ENCODE results near the gene CENPB.
A peak's percentile ranks its signal among the peaks of the same experiment; 100 is the strongest.

CENPB gene

DNA sequence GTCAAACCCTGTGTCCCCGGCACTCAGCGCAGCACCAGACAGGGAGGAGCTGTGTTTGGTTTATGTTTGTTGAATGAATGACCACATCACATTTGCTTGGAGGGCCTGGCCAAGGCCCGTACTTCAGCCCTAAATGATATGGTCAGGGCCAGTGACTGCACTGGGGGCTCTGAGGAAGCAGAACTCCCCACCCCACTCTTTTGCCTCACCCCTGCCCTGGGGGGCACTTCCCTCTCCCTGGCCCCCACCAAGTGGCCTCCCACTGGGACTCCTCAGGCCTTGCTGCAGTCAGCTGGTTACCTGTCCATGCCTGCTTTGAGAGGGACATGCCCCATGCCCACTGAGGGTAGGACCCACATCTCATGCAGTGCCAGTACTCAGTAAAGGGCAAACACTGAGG lies 21.9 kb downstream of the CENPB start:
- DNase-seq, result no peak

- DNase-seq, result no peak
Observed at GRCh38 chr20:3763671-3764601, 22.6 kb downstream of the CENPB start.

DNA sequence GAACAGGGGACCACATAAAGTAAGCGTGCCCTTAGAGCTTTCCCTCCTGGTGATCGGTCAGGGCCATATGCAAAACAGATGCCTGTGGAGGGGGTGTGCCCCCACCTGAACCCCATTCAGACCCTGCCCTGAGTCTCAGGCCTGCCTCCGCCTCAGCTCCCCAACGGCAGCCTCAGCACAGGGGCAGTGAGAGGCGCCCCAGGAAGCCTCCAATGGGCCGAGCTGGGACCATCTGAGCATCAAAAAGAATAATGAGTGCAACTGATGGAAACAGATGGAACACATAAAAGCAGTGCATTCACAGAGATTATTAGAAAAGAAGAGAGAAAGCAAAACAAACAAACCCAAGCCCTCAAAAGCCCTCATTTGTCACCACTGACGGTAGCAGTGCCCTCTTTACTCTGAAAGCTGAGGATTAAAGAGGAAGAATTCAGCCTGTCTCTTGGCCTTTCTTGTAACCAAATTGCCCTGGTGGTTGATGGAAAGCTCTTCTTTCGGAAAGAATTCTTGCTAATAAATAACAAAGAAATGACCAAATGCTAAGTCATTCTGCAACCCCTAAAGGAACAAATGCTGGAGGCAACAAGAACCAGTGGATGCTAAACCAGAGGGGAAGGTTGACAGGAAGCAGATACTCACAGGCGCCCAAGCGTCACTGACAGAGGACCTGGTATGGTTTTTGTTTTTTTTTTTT lies 25.7 kb downstream of the CENPB start:
- DNase-seq, result no peak

- no peak for DNase-seq
Observed at GRCh38 chr20:3759884-3760283, 26.7 kb downstream of the CENPB start.

GRCh38 chr20:3759316-3759823 lies 27.2 kb downstream of the CENPB start:
- no peak for DNase-seq

DNA sequence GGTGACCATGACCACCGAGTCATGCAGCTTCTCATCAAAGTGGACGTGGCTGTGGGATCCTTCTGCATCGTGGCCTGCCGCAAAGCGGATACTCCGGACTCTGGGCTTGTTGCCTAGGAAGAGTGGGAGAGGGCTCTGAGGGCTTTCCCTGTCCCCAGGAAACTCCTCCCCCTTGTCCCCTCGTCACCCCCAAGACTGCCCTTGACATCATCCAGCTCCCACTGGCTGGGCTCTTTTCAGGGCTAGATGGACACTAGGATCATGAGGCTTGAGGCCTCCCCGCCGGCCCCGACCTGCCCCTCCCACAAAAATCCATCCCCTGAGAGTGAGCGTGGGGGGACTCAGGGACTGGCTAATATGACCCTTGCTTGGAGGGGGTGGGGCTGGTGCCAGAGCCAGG lies 28.0 kb downstream of the CENPB start:
- DNase-seq, result no peak

DNA sequence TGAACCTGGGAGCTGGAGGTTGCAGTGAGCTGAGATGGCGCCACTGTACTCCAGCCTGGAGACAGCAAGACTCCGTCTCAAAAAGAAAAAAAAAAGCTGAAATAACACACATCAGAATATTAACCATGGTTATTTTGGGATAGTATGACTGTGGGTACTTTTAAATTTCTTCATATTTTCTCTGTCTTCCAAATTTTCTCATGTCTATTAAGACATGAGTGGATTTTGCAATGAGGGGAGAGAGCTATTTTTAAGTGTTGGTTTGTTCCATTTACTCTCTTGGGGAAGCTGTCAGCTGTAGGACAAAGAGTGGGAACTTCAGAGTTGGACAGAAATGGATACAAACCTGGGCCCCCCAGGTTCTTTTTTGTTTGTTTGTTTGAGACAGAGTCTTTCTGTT lies 29.3 kb downstream of the CENPB start:
- no peak for DNase-seq

DNA sequence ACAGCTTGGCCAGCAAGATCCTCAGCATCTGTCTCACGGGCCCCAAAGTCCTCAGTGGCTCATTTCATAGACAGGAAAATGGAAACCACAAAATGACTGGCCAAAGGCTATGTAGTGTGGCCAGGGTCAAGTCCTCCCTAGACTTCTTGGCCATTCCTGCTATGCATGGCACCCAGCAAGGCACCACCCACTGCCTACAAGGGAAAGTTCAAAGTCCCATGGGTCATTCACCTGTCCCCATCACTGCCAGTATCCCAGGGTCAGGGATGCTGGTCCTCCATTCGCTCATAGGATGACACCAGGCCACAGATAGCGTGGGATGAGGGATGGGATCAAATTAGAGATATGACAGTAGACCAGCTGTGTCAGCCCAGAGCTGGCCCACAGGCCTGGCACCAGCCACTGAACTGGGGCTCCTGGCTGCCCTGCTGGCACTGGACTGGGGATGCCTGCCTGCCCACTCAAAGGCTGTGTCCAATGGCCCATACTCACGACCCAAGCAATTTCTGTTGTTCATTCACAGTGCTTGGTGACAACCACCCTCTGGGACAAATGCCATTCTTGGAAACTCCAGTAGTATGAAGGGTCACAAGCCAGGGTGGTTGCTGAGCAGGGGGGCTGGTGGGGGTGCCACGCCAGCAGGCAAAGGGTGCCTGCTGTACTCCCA lies 30.6 kb downstream of the CENPB start:
- no peak for DNase-seq

DNA sequence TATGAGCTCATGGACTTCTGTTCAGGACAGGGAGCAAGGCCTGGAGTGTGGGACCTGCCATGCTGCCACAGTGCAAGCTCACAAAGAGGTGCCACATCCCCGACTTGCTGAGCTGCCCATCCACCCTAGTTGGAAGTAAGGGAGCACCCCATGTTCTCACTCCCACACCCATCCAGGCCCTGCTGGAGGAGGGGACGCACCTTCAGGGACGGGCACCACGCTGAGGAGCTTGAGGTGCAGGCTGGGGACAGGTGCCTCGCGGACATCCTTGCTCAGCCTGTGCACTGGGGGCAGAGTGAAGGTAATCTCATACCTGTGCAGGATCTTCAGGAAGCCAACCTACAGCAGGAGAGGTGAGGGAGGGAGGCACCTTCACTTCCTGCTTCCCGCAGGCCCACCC lies 31.3 kb downstream of the CENPB start:
- no peak for DNase-seq

- DNase-seq, result no peak
Observed at GRCh38 chr20:3754276-3754630, 32.3 kb downstream of the CENPB start.

DNA sequence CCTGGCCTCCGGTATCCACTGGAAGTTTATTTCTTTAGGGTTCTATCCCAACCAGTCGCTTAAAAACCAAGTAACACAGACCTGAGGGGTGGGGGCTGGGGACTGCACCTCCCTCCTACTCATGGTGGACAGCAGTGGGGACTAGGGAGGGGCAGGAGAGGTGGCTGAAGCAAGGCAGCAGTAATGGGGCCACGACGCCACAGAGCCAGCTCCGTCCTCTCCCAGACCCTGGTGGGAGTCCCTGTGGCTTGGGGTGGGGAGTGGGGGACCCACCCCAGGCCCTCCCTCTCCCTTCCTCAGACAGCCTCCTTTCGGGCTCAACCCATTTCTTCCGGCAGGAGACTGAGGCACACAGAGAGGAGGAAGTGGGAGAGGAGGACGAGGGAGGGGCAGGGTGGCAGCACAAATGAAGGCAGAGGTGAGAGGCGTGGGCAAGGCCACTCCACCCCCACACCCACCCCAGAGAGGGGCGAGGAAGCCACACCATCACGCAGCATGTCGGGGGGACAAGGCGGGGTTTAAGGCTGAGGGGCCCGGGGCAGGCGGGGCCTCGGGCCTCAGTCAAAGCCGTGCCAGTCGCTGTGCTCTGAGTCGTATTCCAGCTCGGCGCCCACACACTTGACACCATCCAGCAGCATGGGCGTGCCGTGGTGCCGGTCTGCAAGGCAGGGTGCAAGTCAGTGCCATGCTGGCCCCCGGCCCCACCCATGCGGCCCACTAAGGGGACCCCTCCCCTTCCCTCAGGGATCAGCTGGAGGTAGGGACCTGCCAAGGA lies 32.9 kb downstream of the CENPB start:
- DNase-seq, result no peak

- DNase-seq, result peak; percentile 60 to 87
Observed at GRCh38 chr20:3753098-3753497, 33.4 kb downstream of the CENPB start.

DNA sequence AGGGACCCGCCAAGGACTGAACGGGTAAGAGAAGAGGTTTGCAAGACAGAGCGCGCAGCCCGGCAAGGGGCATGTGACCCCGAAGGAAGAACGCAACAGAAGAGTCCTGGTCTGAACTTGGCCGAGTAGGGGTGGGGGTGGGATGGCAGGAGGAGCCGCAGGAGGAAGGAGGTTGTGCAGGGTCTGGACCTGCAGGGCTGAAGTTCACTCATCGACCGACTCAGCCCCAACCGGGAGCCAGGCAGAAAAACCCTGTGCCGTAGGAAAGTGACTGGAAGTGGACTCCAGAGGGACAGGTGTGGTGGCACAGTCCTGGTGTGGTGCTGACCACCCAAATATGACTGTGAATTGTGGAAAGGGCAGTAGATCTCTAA lies 34.2 kb downstream of the CENPB start:
- DNase-seq, result peak in 1 of 2 experiments; percentile 51

DNA sequence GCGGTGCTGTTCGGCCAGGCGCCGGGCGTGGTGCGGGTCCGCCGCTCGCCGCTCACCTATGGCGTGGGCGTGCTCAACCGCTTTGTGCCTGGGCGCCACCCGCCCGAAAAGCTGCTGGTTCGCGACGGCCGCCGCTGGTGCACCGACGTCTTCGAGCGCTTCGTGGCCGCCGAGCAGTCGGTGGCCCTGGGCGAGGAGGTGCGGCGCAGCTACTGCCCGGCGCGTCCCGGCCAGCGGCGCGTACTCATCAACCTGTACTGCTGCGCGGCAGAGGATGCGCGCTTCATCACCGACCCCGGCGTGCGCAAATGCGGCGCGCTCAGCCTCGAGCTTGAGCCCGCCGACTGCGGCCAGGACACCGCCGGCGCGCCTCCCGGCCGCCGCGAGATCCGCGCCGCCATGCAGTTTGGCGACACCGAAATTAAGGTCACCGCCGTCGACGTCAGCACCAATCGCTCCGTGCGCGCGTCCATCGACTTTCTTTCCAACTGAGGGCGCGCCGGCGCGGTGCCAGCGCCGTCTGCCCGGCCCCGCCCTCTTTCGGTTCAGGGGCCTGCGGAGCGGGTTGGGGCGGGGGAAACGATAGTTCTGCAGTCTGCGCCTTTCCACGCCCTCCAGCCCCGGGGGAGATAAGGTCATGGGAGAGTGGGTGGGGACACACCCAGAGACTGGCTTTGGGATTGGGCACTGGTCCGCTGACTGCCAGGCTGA lies 34.7 kb downstream of the CENPB start:
- DNase-seq, result peak; percentile 76 to 94

- DNase-seq, result peak in 1 of 2 experiments; percentile 56
Observed at GRCh38 chr20:3751305-3751674, 35.2 kb downstream of the CENPB start.

- DNase-seq, result peak; percentile 51 to 93
Observed at GRCh38 chr20:3749689-3750531, 36.6 kb downstream of the CENPB start.

DNA sequence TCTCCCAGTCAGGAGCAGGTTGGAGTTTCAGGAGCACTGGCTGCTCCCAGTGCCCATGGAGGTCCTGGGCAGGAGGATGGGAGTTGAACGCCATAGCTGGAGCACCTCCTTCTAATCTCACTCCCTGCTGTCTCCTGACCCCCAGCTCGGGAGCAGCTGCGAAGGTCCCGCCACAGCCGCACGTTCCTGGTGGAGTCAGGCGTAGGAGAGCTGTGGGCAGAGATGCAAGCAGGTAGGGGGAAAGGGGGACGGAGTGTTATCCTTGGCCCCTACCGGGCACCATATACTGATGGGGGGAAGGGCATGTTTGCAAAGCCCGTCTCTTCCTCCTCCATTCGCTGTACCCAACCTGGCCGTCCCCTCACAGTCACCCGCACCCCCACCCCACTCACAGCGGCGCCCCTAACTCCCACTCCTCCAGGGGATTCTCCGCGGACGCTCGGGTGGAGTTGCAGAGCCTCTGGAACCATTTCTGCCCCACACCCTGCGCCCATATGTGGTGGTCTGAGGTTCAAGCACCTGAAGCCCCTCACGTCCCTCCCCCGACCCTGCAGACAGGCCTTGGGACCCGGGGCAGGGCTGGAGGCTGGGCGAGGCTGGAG lies 37.4 kb downstream of the CENPB start:
- DNase-seq, result peak in 1 of 2 experiments; percentile 40

- DNase-seq, result no peak
Observed at GRCh38 chr20:3748073-3748472, 38.5 kb downstream of the CENPB start.

- no peak for DNase-seq
Observed at GRCh38 chr20:3747471-3747870, 39.1 kb downstream of the CENPB start.

- no peak for DNase-seq
Observed at GRCh38 chr20:3745686-3746173, 40.8 kb downstream of the CENPB start.
